Endothelial cell of umbilical vein (primary cell): ENCODE measurements around the gene PLEKHG3. TPM values are rescaled to one million over a fixed set of nuclear protein-coding genes. Genes with fewer than 3 reads are reported as not detected.
"Not testable (repeated sequence)": the region's sequence is repeated elsewhere in the genome, so short reads cannot be mapped to it uniquely, and the experiment has no call there.

Source experiments
- BruUV-seq: library from RNA; stranded (reverse); fragments of 400-500 nt; replicated peaks from 2 replicates; lab custom pipeline; 2021; lab: Mats Ljungman, UMichigan
- CTCF ChIA-PET: fragments of 300-600, 350-600 bp; sonication (Branson Sonifier 250); formaldehyde crosslinking; loops from one replicate; lab custom pipeline; 2021; ENCODE audit warnings: antibody characterized with exemption, inconsistent platforms; lab: Charles Lee
- POLR2A ChIA-PET: fragments of 300-600, 350-600 bp; sonication (Branson Sonifier 250); formaldehyde crosslinking; loops from one replicate; lab custom pipeline; 2021; ENCODE audit warnings: antibody characterized with exemption, inconsistent platforms; lab: Charles Lee
- DNase-seq: peaks from one replicate; pipeline ENCODE4 v3.0.0-alpha.2; 2011; ENCODE audit warnings: low read depth, low spot score
- FAIRE-seq: peaks from 2 replicates; lab custom pipeline; 2011; peaks lifted over from hg19 to GRCh38; lab: Jason Lieb, UNC
- H2AFZ ChIP-seq: 2 replicates; pipeline ENCODE4 v1.6.0; 2012; ENCODE audit warnings: low read depth, low read length, control low read depth, inconsistent platforms
- H3K27ac ChIP-seq: 2 replicates; pipeline ENCODE4 v1.5.1; 2011; ENCODE audit warnings: low read depth, mild to moderate bottlenecking, control low read depth, low read length, moderate library complexity; ENCODE audit not compliant: insufficient read depth
- H3K27me3 ChIP-seq, 2 experiments: 2 replicates each; pipeline versions ENCODE4 v1.6.0 to v1.6.1; 2011; ENCODE audit warnings: low read length in 2 of 2, mixed read lengths in 1 of 2; ENCODE audit not compliant: control insufficient read depth in 2 of 2, insufficient read depth in 2 of 2
- H3K36me3 ChIP-seq, 2 experiments: 2 replicates in 1 of 2; 3 replicates in 1 of 2; pipeline ENCODE4 v1.5.1; 2011; ENCODE audit warnings: low read length in 2 of 2, mild to moderate bottlenecking in 1 of 2, moderate library complexity in 1 of 2; ENCODE audit not compliant: control insufficient read depth in 2 of 2, insufficient read depth in 2 of 2; ENCODE audit errors: extremely low read depth in 1 of 2
- H3K4me1 ChIP-seq: 3 replicates; pipeline ENCODE4 v1.5.1; 2011; ENCODE audit warnings: mild to moderate bottlenecking, low read length; ENCODE audit not compliant: control insufficient read depth, insufficient read depth; ENCODE audit errors: extremely low read depth
- H3K4me2 ChIP-seq: 2 replicates; pipeline ENCODE4 v1.6.1; 2011; ENCODE audit warnings: low read length, control low read depth, mixed read lengths; ENCODE audit not compliant: insufficient read depth
- H3K4me3 ChIP-seq, 3 experiments: fragments of 200-600 bp in 1 of 3; sonication (generic), shearing (Covaris generic) in 1 of 3; replicated peaks in 1 of 3; 2 replicates each; pipeline ENCODE4 v1.5.1; 2011 to 2016; ENCODE audit warnings: control low read depth in 3 of 3, low read length in 3 of 3, mild to moderate bottlenecking in 2 of 3, inconsistent platforms in 1 of 3, low read depth in 1 of 3, moderate library complexity in 1 of 3; ENCODE audit not compliant: insufficient read depth in 1 of 3
- H3K79me2 ChIP-seq: 2 replicates; pipeline ENCODE4 v1.6.0; 2012; ENCODE audit warnings: low read length, inconsistent platforms; ENCODE audit not compliant: control insufficient read depth, insufficient read depth
- H3K9ac ChIP-seq: replicated peaks from 2 replicates; pipeline ENCODE3; 2011; ENCODE audit warnings: low read length, control low read depth; ENCODE audit not compliant: insufficient read depth; ENCODE audit errors: extremely low read depth
- H3K9me1 ChIP-seq: replicated peaks from 3 replicates; pipeline ENCODE4 v1.6.0; 2011; ENCODE audit warnings: mild to moderate bottlenecking, low read length; ENCODE audit not compliant: control insufficient read depth, insufficient read depth; ENCODE audit errors: extremely low read depth
- H3K9me3 ChIP-seq: replicated peaks from 2 replicates; pipeline ENCODE4 v1.5.1; 2012; ENCODE audit warnings: low read length, inconsistent platforms; ENCODE audit not compliant: control insufficient read depth, insufficient read depth
- H4K20me1 ChIP-seq: replicated peaks from 2 replicates; pipeline ENCODE3; 2011; ENCODE audit warnings: mild to moderate bottlenecking, low read length; ENCODE audit not compliant: control insufficient read depth, insufficient read depth; ENCODE audit errors: extremely low read depth
- CTCF ChIP-seq, 2 donors: IDR thresholded peaks; 1 replicate in 1 of 2; 2 replicates in 1 of 2; pipeline ENCODE4 v1.5.1; 2011; ENCODE audit warnings: low read length in 2 of 2, mild to moderate bottlenecking in 2 of 2, moderate library complexity in 2 of 2, control low read depth in 1 of 2, inconsistent platforms in 1 of 2, low read depth in 1 of 2; ENCODE audit not compliant: insufficient read depth in 1 of 2; ENCODE audit errors: extremely low read depth in 1 of 2
- EZH2 ChIP-seq: IDR thresholded peaks from 2 replicates; pipeline ENCODE4 v1.6.1; 2012; ENCODE audit warnings: borderline replicate concordance, low read depth, mild to moderate bottlenecking, moderate library complexity, low read length, inconsistent platforms; ENCODE audit not compliant: severe bottlenecking
- FOS ChIP-seq: IDR thresholded peaks from 2 replicates; pipeline ENCODE4 v1.6.1; 2011; ENCODE audit warnings: mild to moderate bottlenecking, low read length, moderate library complexity, borderline replicate concordance; ENCODE audit not compliant: insufficient read depth
- GATA2 ChIP-seq: IDR thresholded peaks from 2 replicates; pipeline ENCODE4 v1.7.0; 2011; ENCODE audit warnings: low read depth, mild to moderate bottlenecking, moderate library complexity, mixed read lengths, low read length; ENCODE audit not compliant: insufficient read length, insufficient read depth
- JUN ChIP-seq: IDR thresholded peaks from 2 replicates; pipeline ENCODE4 v1.6.1; 2011; ENCODE audit warnings: borderline replicate concordance, low read depth; ENCODE audit not compliant: insufficient read length, insufficient read depth
- MAX ChIP-seq: IDR thresholded peaks from 2 replicates; pipeline ENCODE4 v1.6.1; 2011; ENCODE audit not compliant: insufficient read depth, insufficient read length
- MYC ChIP-seq: IDR thresholded peaks from one replicate; pipeline ENCODE4 v1.6.1; 2011; ENCODE audit warnings: mild to moderate bottlenecking, low read depth, low read length
- POLR2A ChIP-seq: IDR thresholded peaks from 2 replicates; pipeline ENCODE4 v1.6.1; 2012; ENCODE audit warnings: low read depth, mild to moderate bottlenecking, control low read depth, low read length
- POLR2AphosphoS5 ChIP-seq: IDR thresholded peaks from 2 replicates; pipeline ENCODE4 v1.6.1; 2012; ENCODE audit warnings: low read depth, mild to moderate bottlenecking, control low read depth, low read length, moderate library complexity; ENCODE audit not compliant: insufficient read depth
- dilution Hi-C: fragments of 300-500 bp; cut with MboI; formaldehyde crosslinking; loops from one replicate; pipeline ENCODE4 v1.15.0; 2019; ENCODE audit warnings: low sequenced_read_pairs; ENCODE audit not compliant: extremely low pct_ligation_motif_present
- intact Hi-C: fragments of 100-400 bp; cut with micrococcal nuclease; formaldehyde crosslinking; loops from one replicate; pipeline ENCODE4 v1.10.0; 2022
- polyA plus RNA-seq, 4 experiments: library from polyadenylated mRNA; depleted of rRNA in 3 of 4; stranded (reverse) in 3 of 4; unstranded in 1 of 4; fragments of >200 nt; gene quantifications; 2 replicates each; pipeline versions ENCODE4 v1.2.1 to v1.2.3, GENCODE V29; 2011 to 2012; ENCODE audit warnings: missing spikeins in 1 of 4
- total RNA-seq: library from RNA; stranded (reverse); gene quantifications from 2 replicates; pipeline ENCODE4 v1.2.3, GENCODE V29; 2021

Gene PLEKHG3
- total and polyA plus RNA-seq, 2 donors (not counting 3 experiments of a cell fraction or from before 2014, with no cell fraction given) = 6.6 to 8.0 TPM

- Histone ChIP-seq H3K9ac (no peak overlapping the region), H3K27ac (no peak overlapping the region), H4K20me1 (no peaks in the 10 kb centered on the region), H3K36me3 (no peaks in the 10 kb centered on the region), H2AFZ (no peak overlapping the region), H3K4me1 (no peaks in the 10 kb centered on the region), H3K27me3 (peaks cover 11 to 18% of the 10 kb centered on the region in 2 experiments), H3K9me1 (no peaks in the 10 kb centered on the region), H3K4me3 (no peak overlapping the region), H3K9me3 (no peaks in the 10 kb centered on the region), H3K79me2 (no peaks in the 10 kb centered on the region), H3K4me2 (no peak overlapping the region)
- no peak for FAIRE-seq
- DNase-seq = no peak
- TF ChIP-seq POLR2AphosphoS5 (no peak), POLR2A (no peak), CTCF (IDR thresholded peaks at IDR 0.05; ENCODE audit: extremely low read depth in 1 of 2, insufficient read depth in 1 of 2, low read depth in 1 of 2, low read length in 2 of 2) (no peak), MYC (no peak), JUN (no peak), FOS (no peak), MAX (no peak), EZH2 (no peak), GATA2 (no peak)
- intact Hi-C loops = no loop called here
- CTCF ChIA-PET = interaction anchor here (0.7 kb wide), 1 partner anchor 73 kb away, joined by 3 read pairs; no protein-coding TSS in a partner anchor
- dilution Hi-C loops = no loop called here
- POLR2A ChIA-PET = no interaction called here
- no TSS peak for BruUV-seq
These were observed 14.9 kb upstream of the PLEKHG3 start for GRCh38 chr14:64689289-64689688.

DNA sequence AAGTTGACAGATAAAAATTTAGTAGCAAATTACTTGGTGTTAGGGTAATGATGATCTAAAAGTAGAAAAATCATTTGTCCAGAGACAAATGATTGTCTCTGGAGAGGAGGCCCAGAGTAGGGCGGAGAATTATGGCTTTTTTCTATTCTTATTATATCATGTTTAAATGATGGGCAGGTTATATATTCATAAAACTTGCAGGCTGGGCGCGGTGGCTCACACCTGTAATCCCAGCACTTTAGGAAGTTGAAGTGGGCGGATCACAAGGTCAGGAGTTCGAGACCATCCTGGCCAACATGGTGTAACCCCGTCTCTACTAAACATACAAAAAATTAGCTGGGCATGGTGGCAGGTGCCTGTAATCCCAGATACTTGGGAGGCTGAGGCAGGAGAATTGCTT is 13.6 kb upstream of the PLEKHG3 start:
- BruUV-seq, H3K4me2 ChIP-seq, H3K4me1 ChIP-seq, DNase-seq, H3K4me3 ChIP-seq, intact Hi-C loops, FAIRE-seq, H3K9ac ChIP-seq, H3K9me1 ChIP-seq, H2AFZ ChIP-seq, H3K9me3 ChIP-seq, H3K27ac ChIP-seq, POLR2A ChIA-PET, dilution Hi-C loops, H4K20me1 ChIP-seq, H3K36me3 ChIP-seq, H3K79me2 ChIP-seq: not testable (repeated sequence)
- CTCF ChIA-PET = interaction anchor here (1.1 kb wide), 1 partner anchor 13 kb away, joined by 3 read pairs; the partner anchor contains the start of gene PLEKHG3
- peaks cover 18 to 24% of the 10 kb centered on the region in 2 experiments for H3K27me3 ChIP-seq
